Astrocyte (in vitro differentiated cells and primary cell): ENCODE results near the gene C6orf62.

ENCODE experiments used
- EZH2 ChIP-seq: IDR thresholded peaks from 2 replicates; pipeline ENCODE4 v1.6.1; 2012; ENCODE audit warnings: mild to moderate bottlenecking, low read length, inconsistent platforms; ENCODE audit not compliant: insufficient read depth
- TF ChIP-seq, protein P1 (sequence below): IDR thresholded peaks from 2 replicates; pipeline ENCODE4 v1.5.1; 2011; ENCODE audit warnings: low read depth, mild to moderate bottlenecking, inconsistent platforms, low read length, moderate library complexity; ENCODE audit not compliant: insufficient read depth

DNA sequence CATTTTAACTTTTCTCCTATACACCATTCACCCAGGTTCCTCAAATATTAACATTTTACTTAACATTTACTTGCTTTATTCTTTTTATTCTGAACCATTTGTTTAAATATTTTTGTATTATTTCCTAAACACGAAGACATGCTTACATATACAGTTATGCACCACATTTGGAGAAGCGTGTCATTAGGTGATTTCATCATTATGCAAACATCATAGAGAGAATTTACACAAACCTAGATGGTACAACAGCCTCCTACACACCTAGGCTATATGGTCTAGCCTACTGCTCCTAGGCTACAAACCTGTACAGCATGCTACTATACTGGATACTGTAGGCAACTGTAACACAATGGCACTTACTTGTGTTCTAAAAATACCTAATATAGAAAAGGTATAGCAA is 58.8 kb downstream of the C6orf62 start:
- TF ChIP-seq, protein P1, sequence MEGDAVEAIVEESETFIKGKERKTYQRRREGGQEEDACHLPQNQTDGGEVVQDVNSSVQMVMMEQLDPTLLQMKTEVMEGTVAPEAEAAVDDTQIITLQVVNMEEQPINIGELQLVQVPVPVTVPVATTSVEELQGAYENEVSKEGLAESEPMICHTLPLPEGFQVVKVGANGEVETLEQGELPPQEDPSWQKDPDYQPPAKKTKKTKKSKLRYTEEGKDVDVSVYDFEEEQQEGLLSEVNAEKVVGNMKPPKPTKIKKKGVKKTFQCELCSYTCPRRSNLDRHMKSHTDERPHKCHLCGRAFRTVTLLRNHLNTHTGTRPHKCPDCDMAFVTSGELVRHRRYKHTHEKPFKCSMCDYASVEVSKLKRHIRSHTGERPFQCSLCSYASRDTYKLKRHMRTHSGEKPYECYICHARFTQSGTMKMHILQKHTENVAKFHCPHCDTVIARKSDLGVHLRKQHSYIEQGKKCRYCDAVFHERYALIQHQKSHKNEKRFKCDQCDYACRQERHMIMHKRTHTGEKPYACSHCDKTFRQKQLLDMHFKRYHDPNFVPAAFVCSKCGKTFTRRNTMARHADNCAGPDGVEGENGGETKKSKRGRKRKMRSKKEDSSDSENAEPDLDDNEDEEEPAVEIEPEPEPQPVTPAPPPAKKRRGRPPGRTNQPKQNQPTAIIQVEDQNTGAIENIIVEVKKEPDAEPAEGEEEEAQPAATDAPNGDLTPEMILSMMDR = no peak
- TF ChIP-seq EZH2 = no peak
